GM12878 (cell line): ENCODE results near the gene RAP1GAP. TPM values are rescaled to one million over a fixed set of nuclear protein-coding genes. Genes with fewer than 3 reads are reported as not detected.

Experiments
- ATAC-seq: fragments of 200-7000 bp; cut with Tn5 transposase; 3 replicates; pipeline ENCODE4 v1.9.1; 2020; ENCODE audit warnings: mild to moderate bottlenecking, moderate library complexity
- BruUV-seq: library from RNA; stranded (reverse); fragments of 400-500 nt; replicated peaks from 2 replicates; lab custom pipeline; 2021; lab: Mats Ljungman, UMichigan
- CTCF ChIA-PET: fragments of 300-600 bp; sonication (Branson Sonifier 250); formaldehyde crosslinking; extraction: SDS; loops from one replicate; lab custom pipeline; 2021; ENCODE audit warnings: inconsistent platforms; lab: Yijun Ruan, JAX
- POLR2A ChIA-PET: fragments of 350-600 bp; formaldehyde crosslinking; extraction: SDS; loops from one replicate; lab custom pipeline; 2021; ENCODE audit warnings: inconsistent platforms; lab: Charles Lee
- RAD21 ChIA-PET: fragments of 300-600 bp; sonication (Branson Sonifier 250); formaldehyde crosslinking; loops from one replicate; lab custom pipeline; 2023; ENCODE audit warnings: antibody characterized with exemption; ENCODE audit not compliant: unreplicated experiment; lab: Charles Lee
- SMC1A ChIA-PET: fragments of 300-600 bp; sonication (Branson Sonifier 250); formaldehyde crosslinking; loops from one replicate; lab custom pipeline; 2023; ENCODE audit not compliant: unreplicated experiment, uncharacterized antibody; lab: Charles Lee
- DNase-seq: peaks from one replicate; pipeline ENCODE4 v3.0.0-alpha.2; 2011; ENCODE audit warnings: low read depth, low spot score
- FAIRE-seq: peaks from 3 replicates; lab custom pipeline; 2011; peaks lifted over from hg19 to GRCh38; lab: Jason Lieb, UNC
- H2AFZ ChIP-seq: 2 replicates; pipeline ENCODE4 v1.6.0; 2011; ENCODE audit warnings: low read depth, low read length, control low read depth; ENCODE audit not compliant: control insufficient read depth
- H3K27ac ChIP-seq: 2 replicates; pipeline ENCODE4 v1.5.1; 2011; ENCODE audit warnings: control low read depth; ENCODE audit not compliant: control insufficient read depth, insufficient read depth
- H3K27me3 ChIP-seq, 2 experiments: replicated peaks in 1 of 2; 2 replicates each; pipeline versions ENCODE4 v1.6.0 to v1.6.1; 2011; ENCODE audit warnings: low read length in 1 of 2; ENCODE audit not compliant: control insufficient read depth in 2 of 2, insufficient read depth in 2 of 2
- H3K36me3 ChIP-seq, 2 experiments: 2 replicates each; pipeline ENCODE4 v1.5.1; 2011; ENCODE audit warnings: low read length in 1 of 2; ENCODE audit not compliant: control insufficient read depth in 2 of 2, insufficient read depth in 2 of 2
- H3K4me1 ChIP-seq: 2 replicates; pipeline ENCODE4 v1.6.1; 2011; ENCODE audit warnings: mild to moderate bottlenecking, low read length, moderate library complexity, mixed read lengths; ENCODE audit not compliant: control insufficient read depth, insufficient read depth
- H3K4me2 ChIP-seq: 2 replicates; pipeline ENCODE4 v1.6.0; 2011; ENCODE audit warnings: control low read depth; ENCODE audit not compliant: control insufficient read depth, insufficient read depth
- H3K4me3 ChIP-seq: fragments of 200-600 bp; sonication (generic); 2 replicates; pipeline ENCODE4 v1.5.1; 2016
- H3K79me2 ChIP-seq: 2 replicates; pipeline ENCODE4 v1.6.0; 2011; ENCODE audit warnings: low read length; ENCODE audit not compliant: control insufficient read depth, insufficient read depth
- H3K9ac ChIP-seq: 2 replicates; pipeline ENCODE4 v1.8.0; 2011; ENCODE audit warnings: low read length, control low read depth, mixed read lengths; ENCODE audit not compliant: control insufficient read depth, insufficient read depth
- H3K9me3 ChIP-seq: replicated peaks from 3 replicates; pipeline ENCODE4 v1.5.1; 2011; ENCODE audit warnings: mild to moderate bottlenecking, low read length; ENCODE audit not compliant: control insufficient read depth, insufficient read depth
- H4K20me1 ChIP-seq: 2 replicates; pipeline ENCODE4 v1.6.0; 2011; ENCODE audit not compliant: control insufficient read depth, insufficient read depth
- CHD4 ChIP-seq: fragments of 200-600 bp; sonication (generic); IDR thresholded peaks from 2 replicates; pipeline ENCODE4 v1.6.1; 2016; ENCODE audit warnings: mild to moderate bottlenecking
- EGR1 ChIP-seq, 2 experiments: IDR thresholded peaks; 1 replicate in 1 of 2; 2 replicates in 1 of 2; pipeline ENCODE4 v1.6.1; 2011 to 2012; ENCODE audit warnings: low read depth in 2 of 2, low read length in 2 of 2, borderline replicate concordance in 1 of 2, mild to moderate bottlenecking in 1 of 2, moderate library complexity in 1 of 2
- MLLT1 ChIP-seq: fragments of 450-650 bp; IDR thresholded peaks from 2 replicates; pipeline ENCODE4 v1.6.1; 2016; ENCODE audit warnings: mild to moderate bottlenecking
- MTA3 ChIP-seq: IDR thresholded peaks from 2 replicates; pipeline ENCODE4 v1.6.1; 2012; ENCODE audit warnings: low read length, inconsistent platforms, borderline replicate concordance
- SMAD5 ChIP-seq: IDR thresholded peaks from 2 replicates; pipeline ENCODE4 v1.6.1; 2016; ENCODE audit warnings: antibody characterized with exemption, low read depth
- STAT3 ChIP-seq: IDR thresholded peaks from 2 replicates; pipeline ENCODE4 v1.6.1; 2011; ENCODE audit warnings: low read depth, low read length, improper control_type of control experiment
- TCF3 ChIP-seq: IDR thresholded peaks from 2 replicates; pipeline ENCODE4 v1.6.1; 2012; ENCODE audit warnings: low read depth, mild to moderate bottlenecking, low read length, borderline replicate concordance; ENCODE audit not compliant: insufficient read depth
- WGBS: methylation state at CpG from one replicate; pipeline ENCODE4 v1.1.6; 2016; ENCODE audit warnings: low lambda C conversion rate; ENCODE audit not compliant: insufficient replicate concordance, insufficient coverage; ENCODE audit errors: missing lambda C conversion rate; 5-methylcytosine and 5-hydroxymethylcytosine counted together
- in situ Hi-C: fragments of 300-500 bp; cut with MboI; formaldehyde crosslinking; loops from 9 replicates; pipeline ENCODE4 v1.14.3; 2018; ENCODE audit warnings: mixed read lengths
- intact Hi-C: fragments of 100-400 bp; cut with micrococcal nuclease; formaldehyde crosslinking; loops from one replicate; pipeline ENCODE4 v1.14.2; 2022; ENCODE audit not compliant: unreplicated experiment
- polyA plus RNA-seq, 11 experiments: library from polyadenylated mRNA; depleted of rRNA in 4 of 11; unstranded in 6 of 11; stranded (reverse) in 5 of 11; fragments of >200 nt; fragmentation: Nextera tagmentation in 4 of 11; fragmentation: Illumina TruSeq in 1 of 11; extraction: Ambion mirVana in 4 of 11; extraction: Trizol in 1 of 11; gene quantifications; 1 replicate in 1 of 11; 2 replicates in 10 of 11; pipeline versions ENCODE4 v1.2.1 to v1.2.3, GENCODE V29; 2011 to 2016; ENCODE audit warnings: inconsistent platforms in 2 of 11, missing spikeins in 2 of 11, low read depth in 1 of 11
- total RNA-seq, 4 experiments: library from RNA; depleted of rRNA in 3 of 4; stranded (reverse); fragments of >200 nt in 3 of 4; fragmentation: Illumina TruSeq in 1 of 4; extraction: Trizol in 1 of 4; gene quantifications; 2 replicates each; pipeline versions ENCODE4 v1.2.1 to v1.2.3, GENCODE V29; 2013 to 2021
- TF ChIP-seq, protein P1 (sequence below): fragments of 450-650 bp; IDR thresholded peaks from 2 replicates; pipeline ENCODE4 v1.6.1; 2017; ENCODE audit warnings: mild to moderate bottlenecking, moderate library complexity
- TF ChIP-seq, protein P2 (sequence below): fragments of 150-350 bp; IDR thresholded peaks from 2 replicates; pipeline ENCODE4 v1.6.1; 2016; ENCODE audit warnings: low read depth, low read length
- TF ChIP-seq, protein P3 (sequence below): fragments of 450-650 bp; IDR thresholded peaks from 2 replicates; pipeline ENCODE4 v1.6.1; 2017; ENCODE audit warnings: borderline replicate concordance

RAP1GAP gene
- total and polyA plus RNA-seq, 10 of the 15 experiments (the other 5 are each of a cell fraction or from before 2014, with no cell fraction given): 0.04 to 0.96 (median 0.09) TPM; not detected in 3

GRCh38 chr1:21601278-21602048 lies 67.7 kb downstream of the RAP1GAP start:
- no peak for ATAC-seq
- no peaks in the 10 kb centered on the region for H3K79me2 ChIP-seq
- no peaks in the 10 kb centered on the region for H3K36me3 ChIP-seq
- H3K9me3 ChIP-seq: no peaks in the 10 kb centered on the region
- H3K4me1 ChIP-seq: no peaks in the 10 kb centered on the region
- ChIA-PET CTCF (no interaction called here), POLR2A (no interaction called here), RAD21 (no interaction called here), SMC1A (no interaction called here)
- no peaks in the 10 kb centered on the region for H3K27me3 ChIP-seq
- H2AFZ ChIP-seq: no peak overlapping the region
- in situ Hi-C loops: no loop called here
- no peaks in the 10 kb centered on the region for H4K20me1 ChIP-seq
- H3K4me3 ChIP-seq: no peak overlapping the region
- no TSS peak for BruUV-seq
- H3K27ac ChIP-seq: no peak overlapping the region
- H3K9ac ChIP-seq: no peak overlapping the region
- intact Hi-C loops: no loop called here
- no peak for TF ChIP-seq EGR1 (IDR thresholded peaks at IDR 0.05; ENCODE audit: borderline replicate concordance in 1 of 2, low read depth in 2 of 2, low read length in 2 of 2)
- TF ChIP-seq, protein P1, sequence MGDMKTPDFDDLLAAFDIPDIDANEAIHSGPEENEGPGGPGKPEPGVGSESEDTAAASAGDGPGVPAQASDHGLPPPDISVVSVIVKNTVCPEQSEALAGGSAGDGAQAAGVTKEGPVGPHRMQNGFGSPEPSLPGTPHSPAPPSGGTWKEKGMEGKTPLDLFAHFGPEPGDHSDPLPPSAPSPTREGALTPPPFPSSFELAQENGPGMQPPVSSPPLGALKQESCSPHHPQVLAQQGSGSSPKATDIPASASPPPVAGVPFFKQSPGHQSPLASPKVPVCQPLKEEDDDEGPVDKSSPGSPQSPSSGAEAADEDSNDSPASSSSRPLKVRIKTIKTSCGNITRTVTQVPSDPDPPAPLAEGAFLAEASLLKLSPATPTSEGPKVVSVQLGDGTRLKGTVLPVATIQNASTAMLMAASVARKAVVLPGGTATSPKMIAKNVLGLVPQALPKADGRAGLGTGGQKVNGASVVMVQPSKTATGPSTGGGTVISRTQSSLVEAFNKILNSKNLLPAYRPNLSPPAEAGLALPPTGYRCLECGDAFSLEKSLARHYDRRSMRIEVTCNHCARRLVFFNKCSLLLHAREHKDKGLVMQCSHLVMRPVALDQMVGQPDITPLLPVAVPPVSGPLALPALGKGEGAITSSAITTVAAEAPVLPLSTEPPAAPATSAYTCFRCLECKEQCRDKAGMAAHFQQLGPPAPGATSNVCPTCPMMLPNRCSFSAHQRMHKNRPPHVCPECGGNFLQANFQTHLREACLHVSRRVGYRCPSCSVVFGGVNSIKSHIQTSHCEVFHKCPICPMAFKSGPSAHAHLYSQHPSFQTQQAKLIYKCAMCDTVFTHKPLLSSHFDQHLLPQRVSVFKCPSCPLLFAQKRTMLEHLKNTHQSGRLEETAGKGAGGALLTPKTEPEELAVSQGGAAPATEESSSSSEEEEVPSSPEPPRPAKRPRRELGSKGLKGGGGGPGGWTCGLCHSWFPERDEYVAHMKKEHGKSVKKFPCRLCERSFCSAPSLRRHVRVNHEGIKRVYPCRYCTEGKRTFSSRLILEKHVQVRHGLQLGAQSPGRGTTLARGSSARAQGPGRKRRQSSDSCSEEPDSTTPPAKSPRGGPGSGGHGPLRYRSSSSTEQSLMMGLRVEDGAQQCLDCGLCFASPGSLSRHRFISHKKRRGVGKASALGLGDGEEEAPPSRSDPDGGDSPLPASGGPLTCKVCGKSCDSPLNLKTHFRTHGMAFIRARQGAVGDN: no peak
- TF ChIP-seq, protein P2, sequence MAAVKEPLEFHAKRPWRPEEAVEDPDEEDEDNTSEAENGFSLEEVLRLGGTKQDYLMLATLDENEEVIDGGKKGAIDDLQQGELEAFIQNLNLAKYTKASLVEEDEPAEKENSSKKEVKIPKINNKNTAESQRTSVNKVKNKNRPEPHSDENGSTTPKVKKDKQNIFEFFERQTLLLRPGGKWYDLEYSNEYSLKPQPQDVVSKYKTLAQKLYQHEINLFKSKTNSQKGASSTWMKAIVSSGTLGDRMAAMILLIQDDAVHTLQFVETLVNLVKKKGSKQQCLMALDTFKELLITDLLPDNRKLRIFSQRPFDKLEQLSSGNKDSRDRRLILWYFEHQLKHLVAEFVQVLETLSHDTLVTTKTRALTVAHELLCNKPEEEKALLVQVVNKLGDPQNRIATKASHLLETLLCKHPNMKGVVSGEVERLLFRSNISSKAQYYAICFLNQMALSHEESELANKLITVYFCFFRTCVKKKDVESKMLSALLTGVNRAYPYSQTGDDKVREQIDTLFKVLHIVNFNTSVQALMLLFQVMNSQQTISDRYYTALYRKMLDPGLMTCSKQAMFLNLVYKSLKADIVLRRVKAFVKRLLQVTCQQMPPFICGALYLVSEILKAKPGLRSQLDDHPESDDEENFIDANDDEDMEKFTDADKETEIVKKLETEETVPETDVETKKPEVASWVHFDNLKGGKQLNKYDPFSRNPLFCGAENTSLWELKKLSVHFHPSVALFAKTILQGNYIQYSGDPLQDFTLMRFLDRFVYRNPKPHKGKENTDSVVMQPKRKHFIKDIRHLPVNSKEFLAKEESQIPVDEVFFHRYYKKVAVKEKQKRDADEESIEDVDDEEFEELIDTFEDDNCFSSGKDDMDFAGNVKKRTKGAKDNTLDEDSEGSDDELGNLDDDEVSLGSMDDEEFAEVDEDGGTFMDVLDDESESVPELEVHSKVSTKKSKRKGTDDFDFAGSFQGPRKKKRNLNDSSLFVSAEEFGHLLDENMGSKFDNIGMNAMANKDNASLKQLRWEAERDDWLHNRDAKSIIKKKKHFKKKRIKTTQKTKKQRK: no peak
- TF ChIP-seq TCF3: no peak
- TF ChIP-seq SMAD5: no peak
- TF ChIP-seq, protein P3, sequence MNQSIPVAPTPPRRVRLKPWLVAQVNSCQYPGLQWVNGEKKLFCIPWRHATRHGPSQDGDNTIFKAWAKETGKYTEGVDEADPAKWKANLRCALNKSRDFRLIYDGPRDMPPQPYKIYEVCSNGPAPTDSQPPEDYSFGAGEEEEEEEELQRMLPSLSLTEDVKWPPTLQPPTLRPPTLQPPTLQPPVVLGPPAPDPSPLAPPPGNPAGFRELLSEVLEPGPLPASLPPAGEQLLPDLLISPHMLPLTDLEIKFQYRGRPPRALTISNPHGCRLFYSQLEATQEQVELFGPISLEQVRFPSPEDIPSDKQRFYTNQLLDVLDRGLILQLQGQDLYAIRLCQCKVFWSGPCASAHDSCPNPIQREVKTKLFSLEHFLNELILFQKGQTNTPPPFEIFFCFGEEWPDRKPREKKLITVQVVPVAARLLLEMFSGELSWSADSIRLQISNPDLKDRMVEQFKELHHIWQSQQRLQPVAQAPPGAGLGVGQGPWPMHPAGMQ: no peak
- TF ChIP-seq MLLT1: no peak
- no peak for TF ChIP-seq STAT3
- no peak for TF ChIP-seq CHD4
- no peak for TF ChIP-seq MTA3
- WGBS: 40% methylated on average over 27 of the region's 30 CpGs
- DNase-seq: no peak
- no peak for FAIRE-seq
- H3K4me2 ChIP-seq: no peak overlapping the region
